Skeletal muscle satellite cell (primary cell): ENCODE data around the gene PSMB4.
"Not testable (repeated sequence)": the region's sequence is repeated elsewhere in the genome, so short reads cannot be mapped to it uniquely, and the experiment has no call there.

Experiments used
- H3K27me3 ChIP-seq: 2 replicates; pipeline ENCODE4 v1.7.0; 2013; ENCODE audit warnings: low read length; ENCODE audit not compliant: control insufficient read depth, insufficient read depth
- H3K36me3 ChIP-seq: 2 replicates; pipeline ENCODE4 v1.7.0; 2013; ENCODE audit warnings: mild to moderate bottlenecking, control low read depth, low read length; ENCODE audit not compliant: insufficient read depth
- H3K4me1 ChIP-seq: 2 replicates; pipeline ENCODE4 v1.7.0; 2013; ENCODE audit warnings: low read length; ENCODE audit not compliant: control insufficient read depth, insufficient read depth
- H3K4me2 ChIP-seq: 2 replicates; pipeline ENCODE4 v1.7.0; 2013; ENCODE audit warnings: mild to moderate bottlenecking, low read length
- H3K4me3 ChIP-seq: 2 replicates; pipeline ENCODE4 v1.7.0; 2013; ENCODE audit warnings: low read length
- H3K9ac ChIP-seq: 2 replicates; pipeline ENCODE4 v1.7.0; 2013; ENCODE audit warnings: mild to moderate bottlenecking, low read depth, low read length, moderate library complexity
- H3K9me3 ChIP-seq: replicated peaks from 2 replicates; pipeline ENCODE4 v1.7.0; 2013; ENCODE audit warnings: mild to moderate bottlenecking, control low read depth, low read length

The PSMB4 gene

GRCh38 chr1:151393583-151393982 is 5.8 kb upstream of the PSMB4 start:
- Histone ChIP-seq H3K36me3 (no peaks in the 10 kb centered on the region), H3K9ac (no peak overlapping the region), H3K27me3 (no peaks in the 10 kb centered on the region), H3K4me1 (no peaks in the 10 kb centered on the region), H3K4me2 (no peak overlapping the region), H3K4me3 (no peak overlapping the region), H3K9me3 (no peaks in the 10 kb centered on the region)

- not testable (repeated sequence) for H3K4me2 ChIP-seq, H3K9ac ChIP-seq, H3K27me3 ChIP-seq, H3K9me3 ChIP-seq, H3K4me3 ChIP-seq, H3K4me1 ChIP-seq, H3K36me3 ChIP-seq
Observed at GRCh38 chr1:151396265-151396664, 3.1 kb upstream of the PSMB4 start.

- no peaks in the 10 kb centered on the region for H3K9me3 ChIP-seq
- peaks cover 15% of the 10 kb centered on the region for H3K4me1 ChIP-seq
- H3K4me3 ChIP-seq: no peak overlapping the region
- H3K36me3 ChIP-seq: peaks cover 54% of the 10 kb centered on the region
- H3K4me2 ChIP-seq: peak overlapping the region; percentile 91
- H3K27me3 ChIP-seq: no peaks in the 10 kb centered on the region
- H3K9ac ChIP-seq: no peak overlapping the region
Observed at GRCh38 chr1:151401125-151401788, 1.9 kb downstream of the PSMB4 start.

- Histone ChIP-seq H3K27me3 (no peaks in the 10 kb centered on the region), H3K4me2 (no peak overlapping the region), H3K9me3 (no peaks in the 10 kb centered on the region), H3K4me1 (peaks cover 15% of the 10 kb centered on the region), H3K4me3 (no peak overlapping the region), H3K36me3 (peaks cover 60% of the 10 kb centered on the region), H3K9ac (no peak overlapping the region)
Observed at GRCh38 chr1:151401860-151402259, 2.5 kb downstream of the PSMB4 start.

- Histone ChIP-seq H3K9me3 (no peaks in the 10 kb centered on the region), H3K4me3 (no peak overlapping the region), H3K36me3 (peaks cover 67% of the 10 kb centered on the region), H3K4me2 (no peak overlapping the region), H3K4me1 (peaks cover 15% of the 10 kb centered on the region), H3K27me3 (no peaks in the 10 kb centered on the region), H3K9ac (no peak overlapping the region)
Observed at GRCh38 chr1:151402764-151403163, 3.4 kb downstream of the PSMB4 start.

GRCh38 chr1:151403612-151404011 is 4.2 kb downstream of the PSMB4 start:
- H3K4me2 ChIP-seq: no peak overlapping the region
- H3K9me3 ChIP-seq: no peaks in the 10 kb centered on the region
- H3K27me3 ChIP-seq: no peaks in the 10 kb centered on the region
- no peak overlapping the region for H3K4me3 ChIP-seq
- peaks cover 15% of the 10 kb centered on the region for H3K4me1 ChIP-seq
- H3K9ac ChIP-seq: no peak overlapping the region
- peaks cover 75% of the 10 kb centered on the region for H3K36me3 ChIP-seq

GRCh38 chr1:151405187-151405951 is 6.0 kb downstream of the PSMB4 start:
- Histone ChIP-seq H3K4me3 (no peak overlapping the region), H3K4me1 (peaks cover 19% of the 10 kb centered on the region), H3K36me3 (peaks cover 92% of the 10 kb centered on the region), H3K4me2 (no peak overlapping the region), H3K9ac (no peak overlapping the region), H3K9me3 (no peaks in the 10 kb centered on the region), H3K27me3 (no peaks in the 10 kb centered on the region)

- H3K9ac ChIP-seq: no peak overlapping the region
- peaks cover 11% of the 10 kb centered on the region for H3K4me1 ChIP-seq
- no peak overlapping the region for H3K4me3 ChIP-seq
- no peak overlapping the region for H3K4me2 ChIP-seq
- peaks cover 92% of the 10 kb centered on the region for H3K36me3 ChIP-seq
- no peaks in the 10 kb centered on the region for H3K9me3 ChIP-seq
- H3K27me3 ChIP-seq: no peaks in the 10 kb centered on the region
Observed at GRCh38 chr1:151406176-151406575, 6.8 kb downstream of the PSMB4 start.

- Histone ChIP-seq H3K4me2 (no peak overlapping the region), H3K27me3 (no peaks in the 10 kb centered on the region), H3K4me3 (no peak overlapping the region), H3K4me1 (peaks cover 4% of the 10 kb centered on the region), H3K9ac (no peak overlapping the region), H3K9me3 (no peaks in the 10 kb centered on the region), H3K36me3 (peaks cover 92% of the 10 kb centered on the region)
Observed at GRCh38 chr1:151407304-151407703, 7.9 kb downstream of the PSMB4 start.

GRCh38 chr1:151408891-151409290 is 9.5 kb downstream of the PSMB4 start:
- H3K36me3 ChIP-seq: peaks cover 88% of the 10 kb centered on the region
- H3K4me2 ChIP-seq: no peak overlapping the region
- H3K4me1 ChIP-seq: peaks cover 4% of the 10 kb centered on the region
- no peak overlapping the region for H3K4me3 ChIP-seq
- no peak overlapping the region for H3K9ac ChIP-seq
- no peaks in the 10 kb centered on the region for H3K9me3 ChIP-seq
- no peaks in the 10 kb centered on the region for H3K27me3 ChIP-seq

- H3K4me3 ChIP-seq: no peak overlapping the region
- no peak overlapping the region for H3K9ac ChIP-seq
- H3K9me3 ChIP-seq: no peaks in the 10 kb centered on the region
- peaks cover 74% of the 10 kb centered on the region for H3K36me3 ChIP-seq
- peaks cover 9% of the 10 kb centered on the region for H3K4me1 ChIP-seq
- no peak overlapping the region for H3K4me2 ChIP-seq
- H3K27me3 ChIP-seq: no peaks in the 10 kb centered on the region
Observed at GRCh38 chr1:151411884-151412283, 12.5 kb downstream of the PSMB4 start.

GRCh38 chr1:151416231-151416630 is 16.9 kb downstream of the PSMB4 start:
- Histone ChIP-seq H3K36me3 (peaks cover 45% of the 10 kb centered on the region), H3K9ac (no peak overlapping the region), H3K9me3 (no peaks in the 10 kb centered on the region), H3K4me1 (peaks cover 5% of the 10 kb centered on the region), H3K27me3 (no peaks in the 10 kb centered on the region), H3K4me2 (no peak overlapping the region), H3K4me3 (no peak overlapping the region)
